Measurements from ENCODE around the gene USP2. TPM values are rescaled to one million over a fixed set of nuclear protein-coding genes. Genes with fewer than 3 reads are reported as not detected.
"Not testable (repeated sequence)": the region's sequence is repeated elsewhere in the genome, so short reads cannot be mapped to it uniquely, and the experiment has no call there.

The USP2 gene
- total RNA-seq, 4 donors from 2014 or later, result 2.5 to 61.8 (median 32.2) TPM

- H3K9me3 ChIP-seq, result no peaks in the 10 kb centered on the region
- H3K27ac ChIP-seq, result no peak overlapping the region
- no peak overlapping the region for H3K4me3 ChIP-seq
- peaks cover 0 to 13% (median 4%) of the 10 kb centered on the region in 4 donors for H3K4me1 ChIP-seq
- DNase-seq, result no peak
- TF ChIP-seq POLR2A (IDR thresholded peaks at IDR 0.05) (no peak), CTCF (IDR thresholded peaks at IDR 0.05) (no peak)
- no peaks in the 10 kb centered on the region for H3K27me3 ChIP-seq
- no peaks in the 10 kb centered on the region for H3K36me3 ChIP-seq
These were observed 2.8 kb upstream of the USP2 start for GRCh38 chr11:119384332-119384731.

- not testable (repeated sequence) for H3K27me3 ChIP-seq, DNase-seq, H3K27ac ChIP-seq, H3K36me3 ChIP-seq, H3K4me3 ChIP-seq, H3K9me3 ChIP-seq
- peaks cover 0 to 13% (median 4%) of the 10 kb centered on the region in 4 donors for H3K4me1 ChIP-seq
These were observed 1.0 kb upstream of the USP2 start for GRCh38 chr11:119382513-119382912.

- peaks cover 0 to 13% (median 4%) of the 10 kb centered on the region in 4 donors for H3K4me1 ChIP-seq
- H3K27ac ChIP-seq, result no peak overlapping the region
- H3K27me3 ChIP-seq, result no peaks in the 10 kb centered on the region
- no peak for DNase-seq
- H3K36me3 ChIP-seq, result no peaks in the 10 kb centered on the region
- no peak for TF ChIP-seq POLR2A (IDR thresholded peaks at IDR 0.05)
- TF ChIP-seq CTCF (IDR thresholded peaks at IDR 0.05), result no peak
- H3K4me3 ChIP-seq, result peak overlapping the region; percentile 38 to 64 (median 52)
- H3K9me3 ChIP-seq, result no peaks in the 10 kb centered on the region
These were observed 611 bp upstream of the USP2 start for GRCh38 chr11:119382101-119382500.

- TF ChIP-seq CTCF (IDR thresholded peaks at IDR 0.05), result no peak
- TF ChIP-seq POLR2A (IDR thresholded peaks at IDR 0.05), result no peak
- Histone ChIP-seq H3K36me3 (no peaks in the 10 kb centered on the region), H3K27me3 (no peaks in the 10 kb centered on the region), H3K27ac (peak overlapping the region in 1 of 4 donors; percentile 12), H3K9me3 (no peaks in the 10 kb centered on the region), H3K4me1 (peaks cover 0 to 13% (median 4%) of the 10 kb centered on the region in 4 donors), H3K4me3 (peak overlapping the region; percentile 38 to 64 (median 52))
- no peak for DNase-seq
These were observed 686 bp downstream of the USP2 start for GRCh38 chr11:119380827-119381180.

GRCh38 chr11:119380160-119380826, 1.2 kb downstream of the USP2 start:
- Histone ChIP-seq H3K4me1 (peaks cover 0 to 13% (median 4%) of the 10 kb centered on the region in 4 donors), H3K27ac (no peak overlapping the region), H3K4me3 (no peak overlapping the region), H3K27me3 (no peaks in the 10 kb centered on the region), H3K9me3 (no peaks in the 10 kb centered on the region), H3K36me3 (no peaks in the 10 kb centered on the region)
- DNase-seq, result no peak
- TF ChIP-seq CTCF (IDR thresholded peaks at IDR 0.05), result no peak
- TF ChIP-seq POLR2A (IDR thresholded peaks at IDR 0.05), result no peak

GRCh38 chr11:119378851-119379465, 2.5 kb downstream of the USP2 start:
- no peak for DNase-seq

More at GRCh38 chr11:119378851-119379465, 2.5 kb downstream of the USP2 start:
- no peaks in the 10 kb centered on the region for H3K27me3 ChIP-seq
- no peaks in the 10 kb centered on the region for H3K36me3 ChIP-seq
- TF ChIP-seq CTCF (IDR thresholded peaks at IDR 0.05), result no peak
- no peak for TF ChIP-seq POLR2A (IDR thresholded peaks at IDR 0.05)
- no peaks in the 10 kb centered on the region for H3K9me3 ChIP-seq
- peaks cover 0 to 24% (median 4%) of the 10 kb centered on the region in 4 donors for H3K4me1 ChIP-seq
- no peak overlapping the region for H3K27ac ChIP-seq
- no peak overlapping the region for H3K4me3 ChIP-seq
